AG09309 (cell line): ENCODE results near the gene PITPNM3.

Experiments
- DNase-seq: peaks from one replicate; pipeline ENCODE4 v3.0.0-alpha.2; 2010; ENCODE audit warnings: low read depth
- H3K4me3 ChIP-seq: 2 replicates; pipeline ENCODE4 v1.5.1; 2011; ENCODE audit warnings: mild to moderate bottlenecking, low read depth, low read length, moderate library complexity; ENCODE audit not compliant: control insufficient read depth
- CTCF ChIP-seq: IDR thresholded peaks from 2 replicates; pipeline ENCODE4 v1.5.1; 2011; ENCODE audit warnings: mild to moderate bottlenecking, low read depth, low read length, inconsistent platforms; ENCODE audit not compliant: insufficient read depth, control insufficient read depth; ENCODE audit errors: missing control alignments

PITPNM3 gene

GRCh38 chr17:6560496-6560895 lies 4.1 kb upstream of the PITPNM3 start:
- H3K4me3 ChIP-seq = no peak overlapping the region
- no peak for DNase-seq
- no peak for TF ChIP-seq CTCF

- H3K4me3 ChIP-seq = no peak overlapping the region
- no peak for DNase-seq
- TF ChIP-seq CTCF = no peak
Observed at GRCh38 chr17:6559753-6560215, 3.4 kb upstream of the PITPNM3 start.

- no peak for TF ChIP-seq CTCF
- H3K4me3 ChIP-seq = no peak overlapping the region
- no peak for DNase-seq
Observed at GRCh38 chr17:6558932-6559752, 2.8 kb upstream of the PITPNM3 start.

GRCh38 chr17:6558276-6558675 lies 1.9 kb upstream of the PITPNM3 start:
- no peak overlapping the region for H3K4me3 ChIP-seq
- no peak for DNase-seq
- no peak for TF ChIP-seq CTCF

GRCh38 chr17:6557040-6557438 lies 684 bp upstream of the PITPNM3 start:
- no peak for DNase-seq
- TF ChIP-seq CTCF = no peak
- no peak overlapping the region for H3K4me3 ChIP-seq

- H3K4me3 ChIP-seq = peak overlapping the region; percentile 37
Observed at GRCh38 chr17:6555331-6556120, 829 bp downstream of the PITPNM3 start.

More at GRCh38 chr17:6555331-6556120, 829 bp downstream of the PITPNM3 start:
- no peak for TF ChIP-seq CTCF
- DNase-seq = no peak
